Ishikawa (cell line): ENCODE data around the gene ACR.

Experiments used
- CEBPB ChIP-seq: IDR thresholded peaks from 2 replicates; pipeline ENCODE4 v1.6.1; 2012
- CREB1 ChIP-seq: IDR thresholded peaks from 2 replicates; pipeline ENCODE4 v1.6.1; 2012; ENCODE audit warnings: low read depth
- EGR1 ChIP-seq: IDR thresholded peaks from 2 replicates; pipeline ENCODE4 v1.6.1; 2012
- EP300 ChIP-seq: IDR thresholded peaks from 2 replicates; pipeline ENCODE4 v1.6.1; 2012; ENCODE audit warnings: borderline replicate concordance
- FOXM1 ChIP-seq: IDR thresholded peaks from 2 replicates; pipeline ENCODE4 v1.6.1; 2012; ENCODE audit warnings: low read depth, borderline replicate concordance
- MAX ChIP-seq: IDR thresholded peaks from 2 replicates; pipeline ENCODE4 v1.6.1; 2012
- NFIC ChIP-seq: IDR thresholded peaks from 2 replicates; pipeline ENCODE4 v1.6.1; 2012
- RAD21 ChIP-seq: IDR thresholded peaks from 2 replicates; pipeline ENCODE4 v1.6.1; 2012; ENCODE audit warnings: low read depth
- REST ChIP-seq: IDR thresholded peaks from 2 replicates; pipeline ENCODE4 v1.6.1; 2012; ENCODE audit warnings: low read depth, mild to moderate bottlenecking
- TAF1 ChIP-seq: IDR thresholded peaks from 2 replicates; pipeline ENCODE4 v1.6.1; 2012; ENCODE audit warnings: low read depth, mild to moderate bottlenecking
- TCF12 ChIP-seq: IDR thresholded peaks from 2 replicates; pipeline ENCODE4 v1.6.1; 2012; ENCODE audit warnings: low read depth
- USF1 ChIP-seq: IDR thresholded peaks from 2 replicates; pipeline ENCODE4 v1.6.1; 2012
- YY1 ChIP-seq: IDR thresholded peaks from 2 replicates; pipeline ENCODE4 v1.6.1; 2012; ENCODE audit warnings: low read depth
- ZBTB7A ChIP-seq: IDR thresholded peaks from 2 replicates; pipeline ENCODE4 v1.6.1; 2012; ENCODE audit warnings: low read depth

The ACR gene

DNA sequence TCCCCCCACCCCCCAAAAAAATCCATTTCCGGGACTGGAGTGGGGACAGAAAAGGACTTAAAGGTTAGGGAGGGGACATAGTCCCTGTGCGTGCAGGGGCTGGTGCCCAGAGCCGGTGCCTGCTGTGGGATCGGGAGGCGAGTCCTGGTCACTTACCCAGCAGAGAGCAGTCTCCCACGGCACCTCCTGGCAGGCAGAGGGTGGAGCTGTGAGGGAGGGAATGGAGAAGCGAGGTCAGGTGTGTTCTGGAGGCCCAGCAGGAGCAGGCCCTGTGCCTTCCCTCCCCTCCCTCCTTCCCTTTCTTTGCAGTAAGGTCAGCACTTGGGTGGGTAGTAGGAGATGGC lies 37.0 kb upstream of the ACR start:
- no peak for TF ChIP-seq CEBPB
- no peak for TF ChIP-seq REST
- TF ChIP-seq RAD21, result no peak
- no peak for TF ChIP-seq TAF1
- TF ChIP-seq TCF12, result no peak
- no peak for TF ChIP-seq FOXM1
- no peak for TF ChIP-seq MAX
- TF ChIP-seq YY1, result no peak
- TF ChIP-seq NFIC, result no peak
- TF ChIP-seq ZBTB7A, result no peak
- no peak for TF ChIP-seq EP300
- no peak for TF ChIP-seq EGR1

DNA sequence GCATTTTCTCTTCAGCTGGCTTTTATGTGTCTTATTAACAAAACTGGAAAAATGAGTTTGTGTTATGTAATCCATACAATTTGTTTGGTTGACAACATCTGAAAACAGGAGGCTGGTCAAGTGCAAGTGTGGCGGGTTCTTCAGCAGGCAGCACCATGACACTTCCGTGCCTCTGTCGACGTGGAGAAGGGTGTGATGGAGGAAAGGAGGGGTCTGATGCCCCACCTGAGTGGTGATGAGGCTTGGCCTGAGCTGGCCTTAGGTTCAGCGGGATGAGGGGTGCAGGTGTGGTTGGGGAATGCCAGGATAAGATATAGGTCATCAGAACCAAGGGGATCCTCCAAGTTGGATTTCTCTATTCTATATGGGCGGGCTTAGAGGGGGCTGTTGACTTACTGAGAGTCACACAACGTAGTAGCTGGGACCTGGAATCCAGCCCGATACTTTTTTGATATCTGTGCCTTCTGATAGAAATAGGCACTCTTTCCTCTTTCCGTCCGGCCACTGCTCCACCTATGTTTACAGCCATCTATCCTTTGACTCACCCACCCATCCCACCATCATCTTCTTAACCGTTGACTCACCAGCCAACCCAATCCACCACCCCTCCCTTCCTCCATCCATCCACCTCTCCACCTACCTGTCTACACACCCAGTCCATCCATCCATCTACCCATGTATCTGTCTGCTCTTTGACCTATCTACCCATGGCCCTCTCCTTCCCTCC lies 36.4 kb upstream of the ACR start:
- no peak for TF ChIP-seq MAX
- TF ChIP-seq EGR1, result no peak
- no peak for TF ChIP-seq ZBTB7A
- no peak for TF ChIP-seq EP300

DNA sequence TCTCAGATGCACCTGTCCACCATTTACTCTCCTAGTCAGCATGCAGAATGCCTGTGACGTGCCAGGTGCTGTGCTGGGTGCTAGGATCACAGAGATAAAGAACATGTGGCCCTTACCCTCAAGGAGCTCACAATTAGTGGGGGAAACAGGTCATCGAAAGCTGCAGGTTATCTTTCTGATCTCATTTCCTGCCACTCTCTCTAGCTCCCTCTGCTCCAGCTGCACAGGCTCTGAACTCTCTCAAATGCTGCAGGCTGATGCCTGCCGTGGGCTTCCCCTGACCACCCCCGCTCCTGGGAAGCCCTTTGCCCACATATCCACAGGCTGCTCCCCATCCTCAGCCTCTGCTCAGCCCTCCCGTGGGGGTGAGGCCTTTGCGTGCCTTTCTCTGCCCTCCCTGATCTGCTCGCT lies 35.7 kb upstream of the ACR start:
- TF ChIP-seq FOXM1 (no peak), TAF1 (no peak), NFIC (no peak), RAD21 (no peak), USF1 (no peak), TCF12 (no peak), YY1 (no peak), EP300 (no peak), MAX (no peak), CREB1 (no peak), REST (no peak), ZBTB7A (no peak)

GRCh38 chr22:50702821-50703725 lies 34.9 kb upstream of the ACR start:
- TF ChIP-seq NFIC (no peak), RAD21 (no peak), FOXM1 (no peak), YY1 (no peak), REST (no peak), ZBTB7A (no peak), TCF12 (no peak), USF1 (no peak), MAX (no peak), CEBPB (no peak)
